Neural cell (in vitro differentiated cells): Measurements from ENCODE around the gene MCRIP1. TPM values are rescaled to one million over a fixed set of nuclear protein-coding genes. Genes with fewer than 3 reads are reported as not detected.

Source experiments
- H2AFZ ChIP-seq: fragments of 200-600, 300-800 bp; sonication (generic), shearing (Covaris generic); 2 replicates; pipeline ENCODE4 v1.6.0; 2014; ENCODE audit warnings: low read depth, mild to moderate bottlenecking, antibody characterized with exemption, low read length, moderate library complexity
- H3F3A ChIP-seq: fragments of 200-600 bp; shearing (Covaris generic); 2 replicates; pipeline ENCODE4 v1.6.1; 2016; ENCODE audit warnings: mild to moderate bottlenecking, moderate library complexity, mixed read lengths, antibody characterized with exemption, low read length; ENCODE audit not compliant: insufficient read depth, poor library complexity, severe bottlenecking
- H3K27ac ChIP-seq: fragments of 200-600, 300-800 bp; sonication (generic), shearing (Covaris generic); 2 replicates; pipeline ENCODE4 v1.5.1; 2014; ENCODE audit warnings: mild to moderate bottlenecking, low read length, moderate library complexity
- H3K27me3 ChIP-seq: fragments of 300-800, 200-600 bp; sonication (generic), shearing (Covaris generic); 2 replicates; pipeline ENCODE4 v1.6.0; 2014; ENCODE audit warnings: mild to moderate bottlenecking, low read depth, low read length, moderate library complexity; ENCODE audit not compliant: insufficient read depth
- H3K36me3 ChIP-seq: fragments of 300-800, 200-600 bp; sonication (generic), shearing (Covaris generic); 2 replicates; pipeline ENCODE4 v1.5.1; 2014; ENCODE audit warnings: mild to moderate bottlenecking, antibody characterized with exemption, low read length, moderate library complexity; ENCODE audit not compliant: insufficient read depth
- H3K4me2 ChIP-seq: fragments of 300-800, 200-600 bp; sonication (generic), shearing (Covaris generic); 2 replicates; pipeline ENCODE4 v1.6.0; 2014; ENCODE audit warnings: mild to moderate bottlenecking, low read length
- H3K4me3 ChIP-seq: fragments of 300-800, 200-600 bp; sonication (generic), shearing (Covaris generic); 2 replicates; pipeline ENCODE4 v1.5.1; 2014; ENCODE audit warnings: mild to moderate bottlenecking, low read length, moderate library complexity
- H3K79me2 ChIP-seq: fragments of 200-600 bp; shearing (Covaris generic); replicated peaks from 2 replicates; pipeline ENCODE4 v1.6.0; 2014; ENCODE audit warnings: mild to moderate bottlenecking, low read length, moderate library complexity; ENCODE audit not compliant: insufficient read depth
- H3K9ac ChIP-seq: fragments of 300-800, 200-600 bp; sonication (generic), shearing (Covaris generic); 2 replicates; pipeline ENCODE4 v1.6.1; 2016; ENCODE audit warnings: mild to moderate bottlenecking, low read length, mixed read lengths
- H3K9me2 ChIP-seq: fragments of 200-600 bp; shearing (Covaris generic); 2 replicates; pipeline ENCODE4 v1.6.1; 2016; ENCODE audit warnings: mild to moderate bottlenecking, low read length, mixed read lengths; ENCODE audit not compliant: insufficient read depth
- H3K9me3 ChIP-seq: fragments of 200-600, 300-800 bp; sonication (generic), shearing (Covaris generic); 2 replicates; pipeline ENCODE4 v1.6.1; 2016; ENCODE audit warnings: mild to moderate bottlenecking, mixed run types, low read length, moderate library complexity, mixed read lengths
- H4K20me1 ChIP-seq: fragments of 200-600 bp; shearing (Covaris generic); 2 replicates; pipeline ENCODE4 v1.6.1; 2016; ENCODE audit warnings: mild to moderate bottlenecking, mixed run types; ENCODE audit not compliant: insufficient read depth
- EP300 ChIP-seq: fragments of 450-650 bp; conservative IDR thresholded peaks from 2 replicates; pipeline ENCODE4 v1.6.1; 2014; ENCODE audit warnings: antibody characterized with exemption, mild to moderate bottlenecking, moderate library complexity; ENCODE audit not compliant: poor library complexity, severe bottlenecking
- EZH2 ChIP-seq: fragments of 200-600, 300-800 bp; shearing (Covaris generic), sonication (generic); IDR thresholded peaks from 2 replicates; pipeline ENCODE4 v1.6.1; 2014; ENCODE audit warnings: antibody characterized with exemption, low read length, borderline replicate concordance, mild to moderate bottlenecking; ENCODE audit not compliant: insufficient read depth, poor library complexity, severe bottlenecking
- MXI1 ChIP-seq: fragments of 450-650 bp; conservative IDR thresholded peaks from 2 replicates; pipeline ENCODE4 v1.6.1; 2014; ENCODE audit warnings: antibody characterized with exemption, mild to moderate bottlenecking; ENCODE audit not compliant: poor library complexity, severe bottlenecking
- POLR2AphosphoS5 ChIP-seq: IDR thresholded peaks from 2 replicates; pipeline ENCODE4 v1.6.1; 2012
- RAD21 ChIP-seq: fragments of 450-650 bp; conservative IDR thresholded peaks from 2 replicates; pipeline ENCODE4 v1.6.1; 2014; ENCODE audit warnings: antibody characterized with exemption, mild to moderate bottlenecking, moderate library complexity
- SMC3 ChIP-seq: fragments of 450-650 bp; conservative IDR thresholded peaks from 2 replicates; pipeline ENCODE4 v1.6.1; 2014; ENCODE audit warnings: antibody characterized with exemption, mild to moderate bottlenecking, moderate library complexity; ENCODE audit not compliant: poor library complexity
- TAF1 ChIP-seq: IDR thresholded peaks from 2 replicates; pipeline ENCODE4 v1.6.1; 2012; ENCODE audit warnings: low read depth
- polyA plus RNA-seq: library from polyadenylated mRNA; depleted of rRNA; stranded (reverse); fragments of >200 nt; gene quantifications from 2 replicates; pipeline ENCODE4 v1.2.3, GENCODE V29; 2014
- TF ChIP-seq, protein P1 (sequence below): fragments of 450-650 bp; IDR thresholded peaks from 2 replicates; pipeline ENCODE4 v1.5.1; 2014; ENCODE audit warnings: antibody characterized with exemption, mild to moderate bottlenecking, moderate library complexity; ENCODE audit not compliant: poor library complexity, severe bottlenecking
- TF ChIP-seq, protein P2 (sequence below): IDR thresholded peaks from 2 replicates; pipeline ENCODE4 v1.6.1; 2012; ENCODE audit warnings: borderline replicate concordance

The MCRIP1 gene
- polyA plus RNA-seq, 1 donor from 2014 or later, result 524 TPM

DNA sequence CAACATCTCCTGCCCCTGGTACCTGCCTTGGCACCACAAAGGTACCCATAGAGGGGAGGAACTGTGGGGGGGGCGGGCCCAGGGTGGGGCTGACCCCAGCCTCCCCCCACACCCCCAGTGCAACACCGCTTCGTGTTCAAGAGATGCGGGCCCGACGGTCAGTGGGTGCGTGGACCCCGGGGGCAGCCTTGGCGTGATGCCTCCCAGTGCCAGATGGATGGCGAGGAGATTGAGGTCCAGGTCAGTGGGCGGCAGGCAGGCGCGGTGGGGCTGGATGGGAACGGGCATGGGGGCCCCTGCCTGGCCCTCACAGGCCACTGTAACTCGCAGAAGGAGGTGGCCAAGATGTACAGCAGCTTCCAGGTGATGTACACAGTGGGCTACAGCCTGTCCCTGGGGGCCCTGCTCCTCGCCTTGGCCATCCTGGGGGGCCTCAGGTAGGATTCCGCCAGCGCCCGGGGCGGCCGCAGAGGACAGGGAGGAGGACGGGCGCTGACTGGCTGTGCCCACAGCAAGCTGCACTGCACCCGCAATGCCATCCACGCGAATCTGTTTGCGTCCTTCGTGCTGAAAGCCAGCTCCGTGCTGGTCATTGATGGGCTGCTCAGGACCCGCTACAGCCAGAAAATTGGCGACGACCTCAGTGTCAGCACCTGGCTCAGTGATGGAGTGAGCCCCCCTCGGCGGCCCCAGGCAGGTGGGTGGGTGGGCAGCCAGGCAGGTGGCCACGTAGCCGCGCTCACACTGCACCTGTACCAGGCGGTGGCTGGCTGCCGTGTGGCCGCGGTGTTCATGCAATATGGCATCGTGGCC, 22.0 kb downstream of the MCRIP1 start:
- no peak overlapping the region for H3K4me2 ChIP-seq
- no peaks in the 10 kb centered on the region for H3F3A ChIP-seq
- H3K36me3 ChIP-seq, result no peaks in the 10 kb centered on the region
- H3K27me3 ChIP-seq, result peaks cover 17% of the 10 kb centered on the region
- H3K79me2 ChIP-seq, result no peaks in the 10 kb centered on the region
- no peak overlapping the region for H3K9ac ChIP-seq
- H3K4me3 ChIP-seq, result no peak overlapping the region
- no peaks in the 10 kb centered on the region for H3K9me2 ChIP-seq
- no peaks in the 10 kb centered on the region for H4K20me1 ChIP-seq
- TF ChIP-seq SMC3 (no peak), EP300 (no peak), RAD21 (no peak), POLR2AphosphoS5 (no peak), EZH2 (no peak), TAF1 (no peak), MXI1 (no peak)
- TF ChIP-seq, protein P1, sequence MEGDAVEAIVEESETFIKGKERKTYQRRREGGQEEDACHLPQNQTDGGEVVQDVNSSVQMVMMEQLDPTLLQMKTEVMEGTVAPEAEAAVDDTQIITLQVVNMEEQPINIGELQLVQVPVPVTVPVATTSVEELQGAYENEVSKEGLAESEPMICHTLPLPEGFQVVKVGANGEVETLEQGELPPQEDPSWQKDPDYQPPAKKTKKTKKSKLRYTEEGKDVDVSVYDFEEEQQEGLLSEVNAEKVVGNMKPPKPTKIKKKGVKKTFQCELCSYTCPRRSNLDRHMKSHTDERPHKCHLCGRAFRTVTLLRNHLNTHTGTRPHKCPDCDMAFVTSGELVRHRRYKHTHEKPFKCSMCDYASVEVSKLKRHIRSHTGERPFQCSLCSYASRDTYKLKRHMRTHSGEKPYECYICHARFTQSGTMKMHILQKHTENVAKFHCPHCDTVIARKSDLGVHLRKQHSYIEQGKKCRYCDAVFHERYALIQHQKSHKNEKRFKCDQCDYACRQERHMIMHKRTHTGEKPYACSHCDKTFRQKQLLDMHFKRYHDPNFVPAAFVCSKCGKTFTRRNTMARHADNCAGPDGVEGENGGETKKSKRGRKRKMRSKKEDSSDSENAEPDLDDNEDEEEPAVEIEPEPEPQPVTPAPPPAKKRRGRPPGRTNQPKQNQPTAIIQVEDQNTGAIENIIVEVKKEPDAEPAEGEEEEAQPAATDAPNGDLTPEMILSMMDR, result no peak
- TF ChIP-seq, protein P2, sequence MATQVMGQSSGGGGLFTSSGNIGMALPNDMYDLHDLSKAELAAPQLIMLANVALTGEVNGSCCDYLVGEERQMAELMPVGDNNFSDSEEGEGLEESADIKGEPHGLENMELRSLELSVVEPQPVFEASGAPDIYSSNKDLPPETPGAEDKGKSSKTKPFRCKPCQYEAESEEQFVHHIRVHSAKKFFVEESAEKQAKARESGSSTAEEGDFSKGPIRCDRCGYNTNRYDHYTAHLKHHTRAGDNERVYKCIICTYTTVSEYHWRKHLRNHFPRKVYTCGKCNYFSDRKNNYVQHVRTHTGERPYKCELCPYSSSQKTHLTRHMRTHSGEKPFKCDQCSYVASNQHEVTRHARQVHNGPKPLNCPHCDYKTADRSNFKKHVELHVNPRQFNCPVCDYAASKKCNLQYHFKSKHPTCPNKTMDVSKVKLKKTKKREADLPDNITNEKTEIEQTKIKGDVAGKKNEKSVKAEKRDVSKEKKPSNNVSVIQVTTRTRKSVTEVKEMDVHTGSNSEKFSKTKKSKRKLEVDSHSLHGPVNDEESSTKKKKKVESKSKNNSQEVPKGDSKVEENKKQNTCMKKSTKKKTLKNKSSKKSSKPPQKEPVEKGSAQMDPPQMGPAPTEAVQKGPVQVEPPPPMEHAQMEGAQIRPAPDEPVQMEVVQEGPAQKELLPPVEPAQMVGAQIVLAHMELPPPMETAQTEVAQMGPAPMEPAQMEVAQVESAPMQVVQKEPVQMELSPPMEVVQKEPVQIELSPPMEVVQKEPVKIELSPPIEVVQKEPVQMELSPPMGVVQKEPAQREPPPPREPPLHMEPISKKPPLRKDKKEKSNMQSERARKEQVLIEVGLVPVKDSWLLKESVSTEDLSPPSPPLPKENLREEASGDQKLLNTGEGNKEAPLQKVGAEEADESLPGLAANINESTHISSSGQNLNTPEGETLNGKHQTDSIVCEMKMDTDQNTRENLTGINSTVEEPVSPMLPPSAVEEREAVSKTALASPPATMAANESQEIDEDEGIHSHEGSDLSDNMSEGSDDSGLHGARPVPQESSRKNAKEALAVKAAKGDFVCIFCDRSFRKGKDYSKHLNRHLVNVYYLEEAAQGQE, result no peak
- H2AFZ ChIP-seq, result no peak overlapping the region
- H3K27ac ChIP-seq, result no peak overlapping the region
- H3K9me3 ChIP-seq, result no peaks in the 10 kb centered on the region

- Histone ChIP-seq H3F3A (no peaks in the 10 kb centered on the region), H3K79me2 (no peaks in the 10 kb centered on the region), H3K4me2 (no peak overlapping the region), H3K27ac (no peak overlapping the region), H3K36me3 (no peaks in the 10 kb centered on the region), H4K20me1 (no peaks in the 10 kb centered on the region), H3K9me2 (no peaks in the 10 kb centered on the region), H3K9ac (no peak overlapping the region), H3K9me3 (no peaks in the 10 kb centered on the region), H3K4me3 (no peak overlapping the region), H2AFZ (no peak overlapping the region), H3K27me3 (peaks cover 23% of the 10 kb centered on the region)
- TF ChIP-seq POLR2AphosphoS5, result no peak
- TF ChIP-seq, protein P2, result no peak
- no peak for TF ChIP-seq MXI1
- TF ChIP-seq, protein P1, result no peak
- no peak for TF ChIP-seq RAD21
- no peak for TF ChIP-seq EZH2
- no peak for TF ChIP-seq EP300
- no peak for TF ChIP-seq SMC3
- no peak for TF ChIP-seq TAF1
Observed at GRCh38 chr17:81810476-81810875, 22.6 kb downstream of the MCRIP1 start.
